WTC11 (cell line): ENCODE measurements around the gene STAT6. TPM values are rescaled to one million over a fixed set of nuclear protein-coding genes. Genes with fewer than 3 reads are reported as not detected.
"Not testable (repeated sequence)": the region's sequence is repeated elsewhere in the genome, so short reads cannot be mapped to it uniquely, and the experiment has no call there.

Experiments
- ATAC-seq: fragments of 200-7000 bp; cut with Tn5 transposase; 2 replicates; pipeline ENCODE4 v1.10.0; 2021; ENCODE audit warnings: mild to moderate bottlenecking, moderate library complexity
- CTCF ChIA-PET: fragments of 300-600 bp; sonication (Branson Sonifier 250); formaldehyde crosslinking; loops from one replicate; lab custom pipeline; 2021; ENCODE audit warnings: antibody characterized with exemption; lab: Charles Lee
- POLR2A ChIA-PET: fragments of 350-600 bp; sonication (Branson Sonifier 250); formaldehyde crosslinking; loops from one replicate; lab custom pipeline; 2021; ENCODE audit warnings: antibody characterized with exemption; lab: Charles Lee
- DNase-seq: peaks from one replicate; pipeline ENCODE4 v3.0.0; 2021; ENCODE audit warnings: low spot score
- H3K27ac Mint-ChIP-seq: 2 replicates; pipeline ENCODE4 v1.8.0; 2021; ENCODE audit warnings: mixed read lengths
- H3K27me3 Mint-ChIP-seq: 2 replicates; pipeline ENCODE4 v1.8.0; 2021; ENCODE audit warnings: low read depth, mild to moderate bottlenecking, moderate library complexity, mixed read lengths
- H3K36me3 Mint-ChIP-seq: 2 replicates; pipeline ENCODE4 v1.8.0; 2021; ENCODE audit warnings: mixed read lengths
- H3K4me1 Mint-ChIP-seq: 2 replicates; pipeline ENCODE4 v1.8.0; 2022; ENCODE audit warnings: mixed read lengths
- H3K4me3 Mint-ChIP-seq: 2 replicates; pipeline ENCODE4 v1.8.0; 2021; ENCODE audit warnings: mild to moderate bottlenecking, moderate library complexity, mixed read lengths
- H3K9me3 Mint-ChIP-seq: 2 replicates; pipeline ENCODE4 v1.8.0; 2021; ENCODE audit warnings: mixed read lengths
- FOXJ3 ChIP-seq: sonication (generic); formaldehyde crosslinking; IDR thresholded peaks from 2 replicates; pipeline ENCODE4 v1.9.0; 2021; ENCODE audit warnings: missing genetic modification reagents, mild to moderate bottlenecking, borderline replicate concordance
- FOXK1 ChIP-seq: sonication (generic); formaldehyde crosslinking; IDR thresholded peaks from 2 replicates; pipeline ENCODE4 v1.8.0; 2022; ENCODE audit warnings: mild to moderate bottlenecking, moderate library complexity, missing genetic modification reagents
- NR1H2 ChIP-seq: sonication (generic); formaldehyde crosslinking; IDR thresholded peaks from 2 replicates; pipeline ENCODE4 v1.9.0; 2021; ENCODE audit warnings: mild to moderate bottlenecking, moderate library complexity, missing genetic modification reagents
- OVOL2 ChIP-seq: fragments of 250-450 bp; sonication (Bioruptor Pico); IDR thresholded peaks from 2 replicates; pipeline ENCODE4 v1.9.0; 2021; ENCODE audit warnings: mild to moderate bottlenecking, borderline replicate concordance
- SMAD3 ChIP-seq: sonication (generic); formaldehyde crosslinking; IDR thresholded peaks from 2 replicates; pipeline ENCODE4 v1.8.0; 2022; ENCODE audit warnings: missing genetic modification reagents, mild to moderate bottlenecking, borderline replicate concordance
- SP1 ChIP-seq: sonication (generic); formaldehyde crosslinking; conservative IDR thresholded peaks from 2 replicates; pipeline ENCODE4 v1.8.1; 2022; ENCODE audit warnings: missing genetic modification reagents
- total RNA-seq: library from RNA; stranded (reverse); gene quantifications from 3 replicates; pipeline ENCODE4 v1.2.3, GENCODE V29; 2021
- TF ChIP-seq, protein P1 (sequence below): fragments of 250-450 bp; sonication (Bioruptor Pico); IDR thresholded peaks from 2 replicates; pipeline ENCODE4 v1.9.0; 2021; ENCODE audit warnings: mild to moderate bottlenecking
- TF ChIP-seq, protein P2 (sequence below): sonication (generic); formaldehyde crosslinking; IDR thresholded peaks from 2 replicates; pipeline ENCODE4 v1.8.0; 2023; ENCODE audit warnings: mild to moderate bottlenecking, missing genetic modification reagents
- TF ChIP-seq, protein P3 (sequence below): sonication (generic); formaldehyde crosslinking; IDR thresholded peaks from 2 replicates; pipeline ENCODE4 v1.8.1; 2022; ENCODE audit warnings: mild to moderate bottlenecking, missing genetic modification reagents, moderate library complexity, borderline replicate concordance
- TF ChIP-seq, protein P4 (sequence below): fragments of 250-450 bp; sonication (Bioruptor Pico); IDR thresholded peaks from 2 replicates; pipeline ENCODE4 v1.8.0; 2021; ENCODE audit warnings: mild to moderate bottlenecking
- TF ChIP-seq, protein P5 (sequence below): sonication (generic); formaldehyde crosslinking; IDR thresholded peaks from 2 replicates; pipeline ENCODE4 v1.8.0; 2022; ENCODE audit warnings: mild to moderate bottlenecking, missing genetic modification reagents

The STAT6 gene
- total RNA-seq, 1 experiment from 2014 or later = 47.0 TPM

DNA sequence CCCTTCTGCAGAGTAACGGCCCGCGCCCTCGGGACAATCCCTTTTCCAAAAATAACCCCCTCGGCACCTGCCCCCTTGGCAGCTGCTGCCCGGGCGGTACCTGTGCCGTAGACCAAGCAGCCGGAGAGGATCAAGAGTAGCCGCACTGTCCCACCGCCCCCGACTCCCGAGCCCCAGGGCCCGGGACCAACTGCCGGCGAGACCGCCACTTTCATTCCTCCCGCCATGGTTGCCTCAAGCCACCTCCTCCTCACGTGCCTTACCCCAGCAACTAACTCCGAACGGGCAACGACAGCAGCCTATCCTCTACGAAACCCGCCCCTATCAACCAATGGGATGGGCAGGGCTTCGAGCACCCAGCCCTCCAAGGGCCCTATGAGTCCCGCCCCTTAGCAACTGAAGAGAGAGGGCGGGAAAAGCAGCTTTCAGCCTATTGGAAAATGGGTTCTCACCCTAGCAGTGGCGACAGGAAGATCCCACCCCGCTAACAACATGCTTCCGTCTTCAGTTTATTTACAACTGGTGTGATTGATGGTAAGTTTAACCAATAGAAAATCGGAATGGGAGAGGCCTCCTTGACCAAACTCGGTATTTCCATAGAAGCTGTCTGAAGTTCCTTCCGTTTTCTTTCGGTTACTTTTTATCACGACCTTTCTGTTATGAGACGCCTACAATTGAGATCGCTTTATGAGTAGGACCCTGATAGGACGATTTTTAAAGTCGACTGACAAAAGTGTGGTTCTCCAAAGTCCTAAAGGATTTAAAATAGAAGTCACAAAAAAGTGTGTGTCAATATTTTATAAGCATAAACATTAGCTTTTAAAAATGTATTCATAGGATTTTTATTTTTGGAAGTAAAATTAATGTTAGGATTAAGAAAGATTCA, 32.4 kb downstream of the STAT6 start, which contains the start of gene NEMP1 (continued):
- TF ChIP-seq SP1 (CRISPR knock-in tag) (peak; percentile 72), NR1H2 (CRISPR knock-in tag) (no peak), SMAD3 (CRISPR knock-in tag) (peak; percentile 29; the same call in 1 of the 2 replicates)
- TF ChIP-seq, protein P1, sequence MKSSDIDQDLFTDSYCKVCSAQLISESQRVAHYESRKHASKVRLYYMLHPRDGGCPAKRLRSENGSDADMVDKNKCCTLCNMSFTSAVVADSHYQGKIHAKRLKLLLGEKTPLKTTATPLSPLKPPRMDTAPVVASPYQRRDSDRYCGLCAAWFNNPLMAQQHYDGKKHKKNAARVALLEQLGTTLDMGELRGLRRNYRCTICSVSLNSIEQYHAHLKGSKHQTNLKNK (CRISPR knock-in tag) = no peak
- TF ChIP-seq, protein P2, sequence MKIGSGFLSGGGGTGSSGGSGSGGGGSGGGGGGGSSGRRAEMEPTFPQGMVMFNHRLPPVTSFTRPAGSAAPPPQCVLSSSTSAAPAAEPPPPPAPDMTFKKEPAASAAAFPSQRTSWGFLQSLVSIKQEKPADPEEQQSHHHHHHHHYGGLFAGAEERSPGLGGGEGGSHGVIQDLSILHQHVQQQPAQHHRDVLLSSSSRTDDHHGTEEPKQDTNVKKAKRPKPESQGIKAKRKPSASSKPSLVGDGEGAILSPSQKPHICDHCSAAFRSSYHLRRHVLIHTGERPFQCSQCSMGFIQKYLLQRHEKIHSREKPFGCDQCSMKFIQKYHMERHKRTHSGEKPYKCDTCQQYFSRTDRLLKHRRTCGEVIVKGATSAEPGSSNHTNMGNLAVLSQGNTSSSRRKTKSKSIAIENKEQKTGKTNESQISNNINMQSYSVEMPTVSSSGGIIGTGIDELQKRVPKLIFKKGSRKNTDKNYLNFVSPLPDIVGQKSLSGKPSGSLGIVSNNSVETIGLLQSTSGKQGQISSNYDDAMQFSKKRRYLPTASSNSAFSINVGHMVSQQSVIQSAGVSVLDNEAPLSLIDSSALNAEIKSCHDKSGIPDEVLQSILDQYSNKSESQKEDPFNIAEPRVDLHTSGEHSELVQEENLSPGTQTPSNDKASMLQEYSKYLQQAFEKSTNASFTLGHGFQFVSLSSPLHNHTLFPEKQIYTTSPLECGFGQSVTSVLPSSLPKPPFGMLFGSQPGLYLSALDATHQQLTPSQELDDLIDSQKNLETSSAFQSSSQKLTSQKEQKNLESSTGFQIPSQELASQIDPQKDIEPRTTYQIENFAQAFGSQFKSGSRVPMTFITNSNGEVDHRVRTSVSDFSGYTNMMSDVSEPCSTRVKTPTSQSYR (CRISPR knock-in tag) = no peak
- TF ChIP-seq, protein P3, sequence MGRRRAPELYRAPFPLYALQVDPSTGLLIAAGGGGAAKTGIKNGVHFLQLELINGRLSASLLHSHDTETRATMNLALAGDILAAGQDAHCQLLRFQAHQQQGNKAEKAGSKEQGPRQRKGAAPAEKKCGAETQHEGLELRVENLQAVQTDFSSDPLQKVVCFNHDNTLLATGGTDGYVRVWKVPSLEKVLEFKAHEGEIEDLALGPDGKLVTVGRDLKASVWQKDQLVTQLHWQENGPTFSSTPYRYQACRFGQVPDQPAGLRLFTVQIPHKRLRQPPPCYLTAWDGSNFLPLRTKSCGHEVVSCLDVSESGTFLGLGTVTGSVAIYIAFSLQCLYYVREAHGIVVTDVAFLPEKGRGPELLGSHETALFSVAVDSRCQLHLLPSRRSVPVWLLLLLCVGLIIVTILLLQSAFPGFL (CRISPR knock-in tag) = no peak
- TF ChIP-seq, protein P4, sequence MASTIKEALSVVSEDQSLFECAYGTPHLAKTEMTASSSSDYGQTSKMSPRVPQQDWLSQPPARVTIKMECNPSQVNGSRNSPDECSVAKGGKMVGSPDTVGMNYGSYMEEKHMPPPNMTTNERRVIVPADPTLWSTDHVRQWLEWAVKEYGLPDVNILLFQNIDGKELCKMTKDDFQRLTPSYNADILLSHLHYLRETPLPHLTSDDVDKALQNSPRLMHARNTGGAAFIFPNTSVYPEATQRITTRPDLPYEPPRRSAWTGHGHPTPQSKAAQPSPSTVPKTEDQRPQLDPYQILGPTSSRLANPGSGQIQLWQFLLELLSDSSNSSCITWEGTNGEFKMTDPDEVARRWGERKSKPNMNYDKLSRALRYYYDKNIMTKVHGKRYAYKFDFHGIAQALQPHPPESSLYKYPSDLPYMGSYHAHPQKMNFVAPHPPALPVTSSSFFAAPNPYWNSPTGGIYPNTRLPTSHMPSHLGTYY = no peak

DNA sequence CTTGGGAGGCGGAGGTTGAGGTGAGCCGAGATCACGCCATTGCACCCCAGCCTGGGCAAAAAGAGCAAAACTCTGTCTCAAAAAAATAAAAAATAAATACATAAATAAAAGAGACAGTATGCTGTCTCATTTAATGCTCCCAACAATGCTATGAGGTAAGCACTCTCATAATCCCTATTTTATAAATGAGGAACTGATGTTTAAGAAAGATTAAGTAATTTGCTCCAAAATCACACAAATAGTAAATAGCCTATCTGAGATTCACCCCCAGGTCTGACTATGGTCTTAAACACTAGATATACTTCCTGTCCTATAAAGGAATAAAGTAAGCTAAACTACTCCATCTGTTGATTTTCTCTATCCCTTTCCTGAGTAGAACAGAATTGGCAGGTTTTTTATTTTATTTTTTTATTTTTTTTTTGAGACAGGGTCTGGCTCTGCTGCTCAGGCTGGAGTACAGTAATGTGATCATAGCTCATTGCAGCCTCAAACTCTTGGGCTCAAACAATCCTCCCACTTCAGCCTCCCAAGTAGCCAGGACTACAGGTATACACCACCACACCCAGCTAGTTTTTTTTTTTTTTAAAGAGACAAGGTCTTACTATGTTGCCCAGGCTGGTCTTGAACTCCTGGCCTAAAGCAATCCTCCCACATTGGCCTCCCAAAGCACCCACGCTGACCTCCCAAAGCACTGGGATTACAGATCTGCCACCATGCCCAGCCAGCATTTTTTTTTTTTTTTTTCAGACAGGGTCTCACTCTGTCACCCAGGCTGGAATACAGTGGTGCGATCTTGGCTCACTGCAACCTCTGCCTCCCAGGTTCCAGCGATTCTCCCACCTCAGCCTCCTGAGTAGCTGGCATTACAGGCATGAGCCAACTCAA, 37.4 kb downstream of the STAT6 start:
- DNase-seq, H3K27me3 Mint-ChIP-seq, H3K9me3 Mint-ChIP-seq, ATAC-seq, H3K4me1 Mint-ChIP-seq, H3K4me3 Mint-ChIP-seq, H3K27ac Mint-ChIP-seq: not testable (repeated sequence)
- CTCF ChIA-PET = interaction anchor here (0.9 to 7.7 kb wide), 3 partner anchors 37 to 73 kb away, joined by 4 to 270 read pairs (median 5); partner anchors contain the start of gene STAT6
- POLR2A ChIA-PET = interaction anchor here (0.6 to 0.7 kb wide), 2 partner anchors 39 to 169 kb away, joined by 3 read pairs; no protein-coding TSS in a partner anchor
- H3K36me3 Mint-ChIP-seq = peaks cover 36% of the 10 kb centered on the region

DNA sequence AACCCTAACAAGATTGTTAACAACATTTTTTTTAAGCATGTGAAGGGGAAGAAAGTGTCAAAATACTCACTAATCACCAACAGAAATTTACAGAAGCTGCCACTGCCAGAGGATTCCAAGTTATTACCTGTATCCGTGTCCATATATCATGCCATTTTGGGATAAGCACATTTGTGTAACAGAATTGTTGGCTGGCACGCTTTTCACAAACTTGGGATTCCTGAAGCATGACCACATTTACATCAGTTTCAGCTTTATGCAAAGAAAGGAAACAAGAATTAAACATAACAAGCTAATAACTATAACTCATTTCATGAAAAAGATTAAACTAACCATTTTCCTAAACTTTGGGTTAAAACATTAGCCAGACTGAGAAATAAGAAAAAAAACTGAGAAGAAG, 38.5 kb downstream of the STAT6 start:
- H3K4me1 Mint-ChIP-seq = no peaks in the 10 kb centered on the region
- no peaks in the 10 kb centered on the region for H3K9me3 Mint-ChIP-seq
- no peaks in the 10 kb centered on the region for H3K27me3 Mint-ChIP-seq
- POLR2A ChIA-PET = no interaction called here
- no peak overlapping the region for H3K4me3 Mint-ChIP-seq
- no peak overlapping the region for H3K27ac Mint-ChIP-seq
- TF ChIP-seq FOXK1 = no peak
- no peak for TF ChIP-seq FOXJ3 (CRISPR knock-in tag)
- TF ChIP-seq, protein P5, sequence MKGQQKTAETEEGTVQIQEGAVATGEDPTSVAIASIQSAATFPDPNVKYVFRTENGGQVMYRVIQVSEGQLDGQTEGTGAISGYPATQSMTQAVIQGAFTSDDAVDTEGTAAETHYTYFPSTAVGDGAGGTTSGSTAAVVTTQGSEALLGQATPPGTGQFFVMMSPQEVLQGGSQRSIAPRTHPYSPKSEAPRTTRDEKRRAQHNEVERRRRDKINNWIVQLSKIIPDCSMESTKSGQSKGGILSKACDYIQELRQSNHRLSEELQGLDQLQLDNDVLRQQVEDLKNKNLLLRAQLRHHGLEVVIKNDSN (CRISPR knock-in tag) = no peak
- TF ChIP-seq OVOL2 (CRISPR knock-in tag) = no peak
- ATAC-seq (no peak), DNase-seq (no peak)
- H3K36me3 Mint-ChIP-seq = peaks cover 48% of the 10 kb centered on the region
- CTCF ChIA-PET = interaction anchor here (2.0 to 7.7 kb wide), 2 partner anchors 38 to 52 kb away, joined by 5 to 270 read pairs; partner anchors contain the start of gene STAT6
